Tibial nerve (tissue), 3 donors: ENCODE results near the gene ARHGEF28.

Experiments used
- CTCF ChIP-seq, 5 experiments: fragments of 200-600 bp in 3 of 5; fragments of 450-650 bp in 2 of 5; sonication (generic) in 3 of 5; IDR thresholded peaks; one replicate each; pipeline ENCODE4 v1.5.1; 2016 to 2019; ENCODE audit warnings: antibody characterized with exemption in 5 of 5, mild to moderate bottlenecking in 3 of 5, moderate library complexity in 2 of 5
- POLR2A ChIP-seq, 2 donors: fragments of 450-650 bp; IDR thresholded peaks; one replicate each; pipeline ENCODE4 v1.6.1; 2017; ENCODE audit warnings: antibody characterized with exemption in 2 of 2, mild to moderate bottlenecking in 2 of 2, moderate library complexity in 2 of 2

DNA sequence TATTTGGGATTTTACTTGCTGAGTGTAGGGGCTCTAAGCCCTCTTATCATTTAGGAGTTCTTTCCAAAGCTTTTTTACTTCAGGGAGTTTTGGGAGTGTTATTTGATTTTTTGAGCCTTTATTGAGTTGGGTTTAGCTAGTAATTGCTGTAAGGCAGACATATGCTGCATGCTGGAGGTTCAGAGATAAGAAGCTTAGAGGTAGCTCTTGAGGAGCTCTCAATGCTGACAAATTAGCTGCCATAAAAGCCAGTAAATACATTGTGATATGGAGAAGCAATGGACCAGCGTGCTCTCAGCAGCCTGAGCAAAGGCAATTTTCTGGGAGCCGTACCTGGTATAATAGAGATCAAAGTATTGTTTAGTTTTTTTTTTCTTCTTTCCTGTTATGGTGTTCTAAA is 11.6 kb downstream of the ARHGEF28 start:
- TF ChIP-seq CTCF (IDR thresholded peaks at IDR 0.05) (no peak), POLR2A (IDR thresholded peaks at IDR 0.05) (no peak)
